GM19372 (cell line): ENCODE results near the gene HEG1.
"Not testable (repeated sequence)": the region's sequence is repeated elsewhere in the genome, so short reads cannot be mapped to it uniquely, and the experiment has no call there.

Source experiments
- ATAC-seq: cut with Tn5 transposase; IDR thresholded peaks from one replicate; pipeline ENCODE4 v1.9.1; 2021; ENCODE audit warnings: mild to moderate bottlenecking, low read depth, moderate library complexity; ENCODE audit not compliant: unreplicated experiment

Gene HEG1

GRCh38 chr3:124960105-124960504 lies 95.7 kb downstream of the HEG1 start:
- ATAC-seq: no peak

GRCh38 chr3:124957951-124958350 lies 97.8 kb downstream of the HEG1 start:
- not testable (repeated sequence) for ATAC-seq

- ATAC-seq: no peak
Measured at GRCh38 chr3:124952282-124952855, 103.4 kb downstream of the HEG1 start.

- no peak for ATAC-seq
Measured at GRCh38 chr3:124951511-124952281, 104.1 kb downstream of the HEG1 start.

GRCh38 chr3:124950026-124950425 lies 105.8 kb downstream of the HEG1 start:
- ATAC-seq: no peak

GRCh38 chr3:124942613-124943012 lies 113.2 kb downstream of the HEG1 start:
- no peak for ATAC-seq

GRCh38 chr3:124941771-124942170 lies 114.0 kb downstream of the HEG1 start:
- ATAC-seq: no peak

GRCh38 chr3:124939661-124940060 lies 116.1 kb downstream of the HEG1 start:
- no peak for ATAC-seq

GRCh38 chr3:124938896-124939295 lies 116.9 kb downstream of the HEG1 start:
- no peak for ATAC-seq

GRCh38 chr3:124937049-124937448 lies 118.7 kb downstream of the HEG1 start:
- ATAC-seq: no peak

- no peak for ATAC-seq
Measured at GRCh38 chr3:124935794-124936542, 119.8 kb downstream of the HEG1 start.

GRCh38 chr3:124935264-124935663 lies 120.5 kb downstream of the HEG1 start:
- ATAC-seq: no peak

- no peak for ATAC-seq
Measured at GRCh38 chr3:124934577-124934976, 121.2 kb downstream of the HEG1 start, which contains the start of gene MUC13. MUC13 (minus strand) TSS chr3:124934751; CDS start chr3:124934712, 39 bp downstream.

GRCh38 chr3:124928333-124929202 lies 127.2 kb downstream of the HEG1 start:
- ATAC-seq: no peak

- ATAC-seq: no peak
Measured at GRCh38 chr3:124927574-124928045, 128.2 kb downstream of the HEG1 start.

GRCh38 chr3:124926426-124927101 lies 129.2 kb downstream of the HEG1 start:
- ATAC-seq: no peak

- no peak for ATAC-seq
Measured at GRCh38 chr3:124924741-124925140, 131.1 kb downstream of the HEG1 start.

- no peak for ATAC-seq
Measured at GRCh38 chr3:124923833-124924232, 132.0 kb downstream of the HEG1 start.

GRCh38 chr3:124920718-124921117 lies 135.1 kb downstream of the HEG1 start:
- ATAC-seq: no peak

- no peak for ATAC-seq
Measured at GRCh38 chr3:124919756-124920155, 136.0 kb downstream of the HEG1 start.
